Heart left ventricle (tissue), 16 donors: ENCODE results near the gene ENOPH1. TPM values are rescaled to one million over a fixed set of nuclear protein-coding genes. Genes with fewer than 3 reads are reported as not detected.
"Not testable (repeated sequence)": the region's sequence is repeated elsewhere in the genome, so short reads cannot be mapped to it uniquely, and the experiment has no call there.

Experiments
- ATAC-seq, 4 donors: fragments of 200-7000 bp; cut with Tn5 transposase; one replicate each; pipeline ENCODE4 v1.9.1; 2020 to 2022; ENCODE audit warnings: moderate library complexity in 4 of 4, mild to moderate bottlenecking in 3 of 4, moderate number of reproducible peaks in 1 of 4
- DNase-seq, 5 donors: peaks; one replicate each; pipeline ENCODE4 v3.0.0-alpha.2; 2020
- H3K27ac ChIP-seq, 12 donors: fragments of 200-600 bp; sonication (generic) in 4 of 12; one replicate each; pipeline versions ENCODE4 v1.5.0 to v1.8.0; 2016 to 2022; ENCODE audit warnings: mild to moderate bottlenecking in 2 of 12
- H3K27me3 ChIP-seq, 9 donors: fragments of 200-600 bp; sonication (generic) in 2 of 9; one replicate each; pipeline versions ENCODE4 v1.5.1 to v1.8.0; 2016 to 2022; ENCODE audit warnings: mild to moderate bottlenecking in 3 of 9
- H3K36me3 ChIP-seq, 9 donors: fragments of 200-600 bp; sonication (generic) in 2 of 9; one replicate each; pipeline versions ENCODE4 v1.5.0 to v1.8.0; 2018 to 2022; ENCODE audit warnings: mild to moderate bottlenecking in 2 of 9
- H3K4me1 ChIP-seq, 12 donors: fragments of 200-600 bp; sonication (generic) in 4 of 12; one replicate each; pipeline versions ENCODE4 v1.5.0 to v1.8.0; 2016 to 2022; ENCODE audit warnings: mild to moderate bottlenecking in 3 of 12
- H3K4me3 ChIP-seq, 12 donors: fragments of 200-600 bp; sonication (generic) in 4 of 12; one replicate each; pipeline versions ENCODE4 v1.5.0 to v1.8.0; 2017 to 2022; ENCODE audit warnings: mild to moderate bottlenecking in 9 of 12, moderate library complexity in 4 of 12
- H3K9me3 ChIP-seq, 12 donors: fragments of 200-600 bp; sonication (generic) in 4 of 12; one replicate each; pipeline versions ENCODE4 v1.5.0 to v1.8.0; 2016 to 2022; ENCODE audit warnings: mild to moderate bottlenecking in 1 of 12
- CTCF ChIP-seq, 12 donors: fragments of 200-600 bp; sonication (generic) in 4 of 12; IDR thresholded peaks; one replicate each; pipeline versions ENCODE4 v1.5.0 to v1.8.0; 2018 to 2022; ENCODE audit warnings: antibody characterized with exemption in 12 of 12, mild to moderate bottlenecking in 5 of 12
- POLR2A ChIP-seq, 2 donors: fragments of 450-650 bp; IDR thresholded peaks; one replicate each; pipeline ENCODE4 v1.6.1; 2017; ENCODE audit warnings: antibody characterized with exemption in 2 of 2, mild to moderate bottlenecking in 2 of 2, moderate library complexity in 2 of 2
- WGBS, 4 donors: extraction: QIAGEN DNeasy Blood & Tissue Kit in 2 of 4; methylation state at CpG; one replicate each; pipeline versions ENCODE4 v1.1.5 to v1.1.7; 2013 to 2018; 5-methylcytosine and 5-hydroxymethylcytosine counted together
- intact Hi-C, 10 donors: fragments of 100-400 bp; cut with DNase I; formaldehyde crosslinking; loops; one replicate each; pipeline versions ENCODE4 v1.11.1 to v1.14.2; 2022
- polyA plus RNA-seq, 2 donors: library from polyadenylated mRNA; stranded (reverse); fragments of 200-250 nt; gene quantifications; one replicate each; pipeline ENCODE4 v1.2.3, GENCODE V29; 2013
- total RNA-seq, 9 donors: library from RNA; depleted of rRNA in 2 of 9; stranded (reverse); fragments of >200 nt in 2 of 9; fragmentation: NEBNext Ultra II Directional in 3 of 9; extraction: Animal tissue kit (Norgen Biotek cat#: 25700) in 3 of 9; gene quantifications; one replicate each; pipeline versions ENCODE4 v1.1.0 to v1.2.4, GENCODE V29; 2016 to 2023
- donor health status: ischemic (EF 13 %, LVEDD 7.1; RV severe dilation, severe dysfunction).
- donor health status: healthy with polysubstance abuse.
- donor health status: DM: no; HTN: yes; CAD: no.
- donor health status: DM: no; HTN: no; CAD: no.
- donor health status: ischemic (EF 25% LVEDD 6.9; RV normal size, moderate dysfunction).
- donor health status: ischemic (EF 25% LVEDD 5.7; RV mildly dilated, moderate dysfunction).
- donor health status: healthy.
- donor health status: DM: yes; HTN: yes; CAD: no.
- donor health status: ischemic (EF 35%, LVEDD 5.7; RV mildly dilated, moderate dysfunction).
- donor health status: nonischemic (EF 11% LVEDD 7.7; RV severe dilation, severe dysfunction).
- donor health status: DM: yes; HTN: yes; CAD: no.
- donor health status: PGD.
- donor health status: ischemic (EF 29% LVEDD 5.4; RV normal size, mild dysfunction).
- donor health status: nonischemic (EF 23%, LVEDD 6.1; RV moderate dilation, normal function).

Gene ENOPH1
- total and polyA plus RNA-seq, 11 donors = 15.1 to 37.0 (median 17.5) TPM

DNA sequence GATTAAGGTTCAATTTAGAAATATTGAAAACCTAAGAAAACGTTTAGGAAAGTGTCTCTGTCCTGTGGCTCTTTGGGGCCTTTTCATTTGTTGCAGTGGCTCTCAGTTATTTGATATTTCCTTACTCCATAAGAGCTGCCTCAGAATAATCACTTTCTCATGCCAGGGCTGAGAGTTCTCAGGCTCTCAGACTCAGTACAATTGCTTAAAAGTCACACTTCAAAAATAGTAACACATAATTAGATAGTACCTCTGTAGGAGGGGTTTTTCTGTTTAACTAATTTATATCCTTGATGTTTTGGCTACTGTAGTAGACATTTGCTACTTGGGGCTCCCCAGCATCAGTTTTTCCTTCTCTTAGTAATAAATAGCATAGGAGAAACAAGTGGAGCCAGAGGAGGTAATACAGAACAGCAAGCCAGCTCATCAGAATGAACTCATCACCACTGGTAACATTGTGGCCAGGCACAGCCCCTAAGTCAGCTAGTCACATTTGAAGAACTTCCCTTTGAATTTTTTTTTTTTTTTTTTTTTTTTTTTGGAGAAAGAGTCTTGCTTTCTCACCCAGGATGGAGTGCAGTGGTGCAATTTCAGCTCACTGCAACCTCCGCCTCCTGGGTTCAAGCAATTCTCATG lies 48.6 kb upstream of the ENOPH1 start:
- Histone ChIP-seq H3K27me3 (no peaks in the 10 kb centered on the region), H3K36me3 (no peaks in the 10 kb centered on the region), H3K4me3 (no peak overlapping the region), H3K9me3 (no peaks in the 10 kb centered on the region), H3K27ac (peak overlapping the region in 8 of 12 donors; percentile 7 to 70 (median 54)), H3K4me1 (peaks cover 0 to 24% (median 7%) of the 10 kb centered on the region in 12 donors)
- TF ChIP-seq POLR2A (IDR thresholded peaks at IDR 0.05) = no peak
- no peak for TF ChIP-seq CTCF (IDR thresholded peaks at IDR 0.05)
- DNase-seq (no peak), ATAC-seq (peak in 2 of 4 donors; percentile 39 to 41)
- WGBS, 4 donors = 72 to 77% (median 76%) methylated on average over 2 of the region's 2 CpGs
- intact Hi-C loops = loop anchor here in 1 of 10 donors (5.0 kb wide), 1 partner anchor 41 kb away; no protein-coding TSS in a partner anchor

DNA sequence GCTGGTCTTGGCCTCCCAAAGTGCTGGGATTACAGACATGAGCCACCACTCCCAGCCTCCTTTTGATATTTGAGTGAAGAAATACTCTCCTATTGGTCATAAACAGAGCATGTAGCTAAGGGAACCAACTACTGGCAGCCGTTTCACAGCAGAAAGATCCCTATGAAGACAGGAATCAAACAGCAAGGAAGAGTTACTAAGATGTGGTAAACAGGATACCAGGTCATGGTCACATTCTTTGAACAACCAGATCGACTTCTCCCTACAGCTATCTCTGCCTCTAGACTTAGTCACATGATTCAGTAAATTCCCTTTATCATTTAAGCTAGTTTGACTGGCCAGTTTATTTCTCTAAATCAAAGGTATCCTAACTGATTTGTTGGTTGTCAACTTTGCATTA lies 47.6 kb upstream of the ENOPH1 start:
- Histone ChIP-seq H3K36me3 (no peaks in the 10 kb centered on the region), H3K27ac (no peak overlapping the region), H3K9me3 (no peaks in the 10 kb centered on the region), H3K27me3 (no peaks in the 10 kb centered on the region), H3K4me3 (no peak overlapping the region), H3K4me1 (peaks cover 0 to 24% (median 7%) of the 10 kb centered on the region in 12 donors)
- intact Hi-C loops = loop anchor here in 1 of 10 donors (5.0 kb wide), 1 partner anchor 40 kb away; no protein-coding TSS in a partner anchor
- TF ChIP-seq POLR2A (IDR thresholded peaks at IDR 0.05) (no peak), CTCF (IDR thresholded peaks at IDR 0.05) (no peak)
- 60 to 69% (median 67%) methylated on average over 2 of the region's 2 CpGs for WGBS, 4 donors
- no peak for ATAC-seq
- no peak for DNase-seq

DNA sequence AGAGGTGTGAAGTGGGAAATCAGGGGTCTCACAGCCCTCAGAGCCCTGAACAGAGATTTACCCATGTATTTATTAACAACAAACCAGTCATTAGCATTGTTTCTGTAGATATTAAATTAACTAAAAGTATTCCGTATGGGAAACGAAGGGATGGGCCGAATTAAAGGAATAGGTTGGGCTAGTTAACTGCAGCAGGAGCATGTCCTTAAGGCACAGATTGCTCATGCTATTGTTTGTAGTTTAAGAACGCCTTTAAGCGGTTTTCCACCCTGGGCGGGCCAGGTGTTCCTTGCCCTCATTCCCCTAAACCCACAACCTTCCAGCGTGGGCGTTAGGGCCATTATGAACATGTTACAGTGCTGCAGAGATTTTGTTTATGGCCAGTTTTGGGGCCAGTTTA lies 44.1 kb upstream of the ENOPH1 start:
- intact Hi-C loops, H3K27ac ChIP-seq, H3K27me3 ChIP-seq, ATAC-seq, DNase-seq, H3K9me3 ChIP-seq, H3K4me3 ChIP-seq, H3K36me3 ChIP-seq: not testable (repeated sequence)
- 94 to 96% (median 95%) methylated on average over 8 of the region's 8 CpGs for WGBS, 4 donors
- peaks cover 0 to 23% (median 4%) of the 10 kb centered on the region in 12 donors for H3K4me1 ChIP-seq

- DNase-seq = no peak
- Histone ChIP-seq H3K4me1 (peaks cover 0 to 10% (median 0%) of the 10 kb centered on the region in 12 donors), H3K4me3 (no peak overlapping the region), H3K9me3 (no peaks in the 10 kb centered on the region), H3K27me3 (no peaks in the 10 kb centered on the region), H3K36me3 (no peaks in the 10 kb centered on the region), H3K27ac (peak overlapping the region in 2 of 12 donors; percentile 22 to 34)
- peak; percentile 55 to 79 (median 77) for ATAC-seq
- TF ChIP-seq CTCF (IDR thresholded peaks at IDR 0.05) (peak in 7 of 12 donors; percentile 16 to 43 (median 23)), POLR2A (IDR thresholded peaks at IDR 0.05) (no peak)
- intact Hi-C loops = no loop called here
- WGBS, 4 donors = 41 to 63% (median 58%) methylated on average over 1 of the region's 1 CpG
These were observed 42.0 kb upstream of the ENOPH1 start for GRCh38 chr4:82388405-82388804.

GRCh38 chr4:82390061-82390460 lies 40.3 kb upstream of the ENOPH1 start:
- intact Hi-C loops, H3K27me3 ChIP-seq, ATAC-seq, DNase-seq, H3K4me3 ChIP-seq, H3K27ac ChIP-seq, H3K36me3 ChIP-seq, H3K9me3 ChIP-seq: not testable (repeated sequence)
- H3K4me1 ChIP-seq = peaks cover 0 to 10% (median 0%) of the 10 kb centered on the region in 12 donors
- WGBS, 4 donors = 87 to 91% (median 88%) methylated on average over 9 of the region's 9 CpGs
